WTC11 (cell line): Measurements from ENCODE around the gene ARL17A. TPM values are rescaled to one million over a fixed set of nuclear protein-coding genes. Genes with fewer than 3 reads are reported as not detected.
A peak's percentile ranks its signal among the peaks of the same experiment; 100 is the strongest.
"Not testable (repeated sequence)": the region's sequence is repeated elsewhere in the genome, so short reads cannot be mapped to it uniquely, and the experiment has no call there.

Experiments
- ATAC-seq: fragments of 200-7000 bp; cut with Tn5 transposase; 2 replicates; pipeline ENCODE4 v1.10.0; 2021; ENCODE audit warnings: mild to moderate bottlenecking, moderate library complexity
- Bru-seq: library from RNA; stranded (reverse); fragments of 400-500 nt; gene quantifications from one replicate; lab custom pipeline; 2021; lab: Mats Ljungman, UMichigan
- CTCF ChIA-PET: fragments of 300-600 bp; sonication (Branson Sonifier 250); formaldehyde crosslinking; loops from one replicate; lab custom pipeline; 2021; ENCODE audit warnings: antibody characterized with exemption; lab: Charles Lee
- POLR2A ChIA-PET: fragments of 350-600 bp; sonication (Branson Sonifier 250); formaldehyde crosslinking; loops from one replicate; lab custom pipeline; 2021; ENCODE audit warnings: antibody characterized with exemption; lab: Charles Lee
- DNase-seq: peaks from one replicate; pipeline ENCODE4 v3.0.0; 2021; ENCODE audit warnings: low spot score
- H3K27ac Mint-ChIP-seq: 2 replicates; pipeline ENCODE4 v1.8.0; 2021; ENCODE audit warnings: mixed read lengths
- H3K27me3 Mint-ChIP-seq: 2 replicates; pipeline ENCODE4 v1.8.0; 2021; ENCODE audit warnings: low read depth, mild to moderate bottlenecking, moderate library complexity, mixed read lengths
- H3K36me3 Mint-ChIP-seq: 2 replicates; pipeline ENCODE4 v1.8.0; 2021; ENCODE audit warnings: mixed read lengths
- H3K4me1 Mint-ChIP-seq: 2 replicates; pipeline ENCODE4 v1.8.0; 2022; ENCODE audit warnings: mixed read lengths
- H3K4me3 Mint-ChIP-seq: 2 replicates; pipeline ENCODE4 v1.8.0; 2021; ENCODE audit warnings: mild to moderate bottlenecking, moderate library complexity, mixed read lengths
- H3K9me3 Mint-ChIP-seq: 2 replicates; pipeline ENCODE4 v1.8.0; 2021; ENCODE audit warnings: mixed read lengths
- long read RNA-seq, 3 experiments: library from RNA in 1 of 3; library from capped mRNA in 1 of 3; library from polyadenylated mRNA in 1 of 3; unstranded in 2 of 3; stranded (forward) in 1 of 3; transcript quantifications; one replicate each; pipeline ENCODE4 v2.0.0, GENCODE V29; 2021
- total RNA-seq: library from RNA; stranded (reverse); gene quantifications from 3 replicates; pipeline ENCODE4 v1.2.3, GENCODE V29; 2021

Gene ARL17A
- total RNA-seq (19.8 to 26.8 TPM (median 21.6 TPM) in 3 replicates), Bru-seq, nascent RNA (percentile 70 among the genes with signal in this experiment)
- long read RNA-seq, experiment 1, transcript ARL17A-202 (4 exons, 3,945 nt): major isoform, 20 of 87 reads
- long read RNA-seq, experiment 1, partial matches to known transcripts: 3 of 87 reads
- long read RNA-seq, experiment 1, other reads (novel, unspliced or antisense): 60 of 87 reads
- long read RNA-seq, experiment 2, transcript ARL17A-202 (4 exons, 3,945 nt): major isoform, 5 of 29 reads
- long read RNA-seq, experiment 2, partial matches to known transcripts: 0 of 29 reads
- long read RNA-seq, experiment 2, other reads (novel, unspliced or antisense): 24 of 29 reads
- long read RNA-seq, experiment 3, partial matches to known transcripts: 0 of 15 reads
- long read RNA-seq, experiment 3, other reads (novel, unspliced or antisense): 14 of 15 reads

GRCh38 chr17:46579083-46580075, at the start of gene ARL17A:
Gene ARL17A, minus strand, starts transcription at chr17:46579691. Its CDS starts 3,369 bp downstream, at chr17:46576322.
- H3K27me3 Mint-ChIP-seq, H3K27ac Mint-ChIP-seq, H3K36me3 Mint-ChIP-seq, H3K9me3 Mint-ChIP-seq, CTCF ChIA-PET, H3K4me3 Mint-ChIP-seq, POLR2A ChIA-PET, H3K4me1 Mint-ChIP-seq: not testable (repeated sequence)
- peak; percentile 82 for DNase-seq
- ATAC-seq: peak; percentile 95

DNA sequence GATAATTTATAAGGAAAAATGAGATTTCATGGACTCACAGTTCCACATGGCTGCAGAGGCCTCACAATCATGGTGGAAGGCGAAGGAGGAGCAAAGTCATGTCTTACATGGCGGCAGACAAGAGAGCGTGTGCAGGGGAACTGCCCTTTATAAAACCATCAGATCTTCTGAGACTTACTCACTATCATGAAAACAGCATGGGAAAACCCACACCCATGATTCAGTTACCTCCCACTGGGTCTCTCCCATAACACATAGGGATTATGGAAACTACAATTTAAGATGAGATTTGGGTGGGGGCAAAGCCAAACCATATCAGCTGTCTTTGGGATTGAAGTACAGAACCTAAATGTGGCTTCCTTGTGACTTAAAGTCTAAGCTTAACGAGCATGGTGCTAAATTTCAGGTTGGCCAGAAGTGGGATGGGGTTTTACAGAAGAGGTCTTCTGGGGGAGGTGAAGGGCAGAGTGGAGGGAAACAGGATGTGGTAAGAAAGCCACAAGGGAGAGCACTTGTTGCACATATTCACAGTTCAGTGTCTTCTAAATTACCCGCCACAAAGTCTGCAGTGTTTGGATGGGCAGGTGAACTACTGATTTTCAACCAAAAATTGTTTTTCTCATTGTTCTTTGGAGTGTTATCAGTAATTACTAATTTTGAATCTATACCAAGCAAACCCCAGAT, 49.4 kb upstream of the ARL17A start:
- POLR2A ChIA-PET, H3K36me3 Mint-ChIP-seq, DNase-seq, H3K27me3 Mint-ChIP-seq, ATAC-seq, CTCF ChIA-PET, H3K27ac Mint-ChIP-seq, H3K9me3 Mint-ChIP-seq, H3K4me1 Mint-ChIP-seq, H3K4me3 Mint-ChIP-seq: not testable (repeated sequence)

DNA sequence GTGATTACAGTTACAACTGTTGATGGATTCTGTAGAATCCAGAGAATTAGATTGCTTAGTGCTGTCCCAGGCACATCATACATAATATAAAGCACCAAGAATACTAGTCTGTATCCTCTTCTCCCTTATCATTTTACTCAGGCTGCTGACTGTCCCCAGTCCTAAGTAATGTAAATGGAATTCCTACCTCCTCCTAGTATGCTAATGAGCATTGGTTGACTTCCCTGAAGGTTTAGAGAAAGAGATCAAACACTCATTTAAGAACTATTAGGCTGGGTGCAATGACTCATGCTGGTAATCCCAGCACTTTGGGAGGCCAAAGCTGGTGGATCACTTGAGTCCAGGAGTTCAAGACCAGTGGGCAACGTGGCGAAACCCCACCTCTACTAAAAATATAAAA, 48.0 kb upstream of the ARL17A start:
- H3K4me1 Mint-ChIP-seq, H3K4me3 Mint-ChIP-seq, H3K36me3 Mint-ChIP-seq, H3K27me3 Mint-ChIP-seq, DNase-seq, POLR2A ChIA-PET, H3K9me3 Mint-ChIP-seq, CTCF ChIA-PET, H3K27ac Mint-ChIP-seq: not testable (repeated sequence)
- ATAC-seq: peak; percentile 98

- H3K4me1 Mint-ChIP-seq, POLR2A ChIA-PET, DNase-seq, H3K27me3 Mint-ChIP-seq, H3K9me3 Mint-ChIP-seq, ATAC-seq, H3K36me3 Mint-ChIP-seq, CTCF ChIA-PET, H3K4me3 Mint-ChIP-seq, H3K27ac Mint-ChIP-seq: not testable (repeated sequence)
These were observed 45.2 kb upstream of the ARL17A start for GRCh38 chr17:46624726-46625125.

GRCh38 chr17:46623790-46624189, 44.3 kb upstream of the ARL17A start:
- POLR2A ChIA-PET, H3K27me3 Mint-ChIP-seq, DNase-seq, H3K4me3 Mint-ChIP-seq, H3K4me1 Mint-ChIP-seq, ATAC-seq, H3K9me3 Mint-ChIP-seq, CTCF ChIA-PET, H3K36me3 Mint-ChIP-seq, H3K27ac Mint-ChIP-seq: not testable (repeated sequence)

DNA sequence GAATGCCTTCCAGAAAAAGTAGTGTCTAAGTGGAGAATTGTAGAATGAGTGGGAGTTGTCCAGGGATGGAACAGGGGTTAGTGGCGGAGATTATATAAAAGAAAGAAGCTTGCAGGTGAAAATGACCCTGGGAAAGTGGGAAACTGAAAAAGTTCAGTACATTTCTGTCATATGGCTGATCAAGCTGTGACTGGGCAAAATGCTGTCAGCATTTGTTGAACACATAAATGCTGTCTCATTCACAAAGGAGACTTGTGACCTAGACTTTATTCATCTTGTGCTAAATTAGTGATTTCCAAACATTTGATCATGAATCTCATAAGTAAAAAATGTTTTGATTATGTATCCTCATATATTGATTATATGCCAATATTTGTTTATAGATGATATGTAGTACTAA, 39.5 kb upstream of the ARL17A start:
- H3K27ac Mint-ChIP-seq, CTCF ChIA-PET, DNase-seq: not testable (repeated sequence)

GRCh38 chr17:46617121-46617520, 37.6 kb upstream of the ARL17A start:
- DNase-seq, CTCF ChIA-PET, POLR2A ChIA-PET, H3K4me1 Mint-ChIP-seq, H3K27me3 Mint-ChIP-seq, H3K27ac Mint-ChIP-seq, H3K4me3 Mint-ChIP-seq, ATAC-seq, H3K36me3 Mint-ChIP-seq, H3K9me3 Mint-ChIP-seq: not testable (repeated sequence)

More for the DNA sequence above, 39.5 kb upstream of the ARL17A start:
- ATAC-seq, H3K9me3 Mint-ChIP-seq, H3K4me1 Mint-ChIP-seq, H3K27me3 Mint-ChIP-seq, H3K4me3 Mint-ChIP-seq, POLR2A ChIA-PET, H3K36me3 Mint-ChIP-seq: not testable (repeated sequence)

GRCh38 chr17:46613876-46614275, 34.4 kb upstream of the ARL17A start:
- DNase-seq, H3K9me3 Mint-ChIP-seq, H3K36me3 Mint-ChIP-seq, H3K4me1 Mint-ChIP-seq, H3K4me3 Mint-ChIP-seq, POLR2A ChIA-PET, H3K27ac Mint-ChIP-seq, ATAC-seq, CTCF ChIA-PET, H3K27me3 Mint-ChIP-seq: not testable (repeated sequence)

- H3K4me3 Mint-ChIP-seq, POLR2A ChIA-PET, H3K4me1 Mint-ChIP-seq, H3K9me3 Mint-ChIP-seq, CTCF ChIA-PET, ATAC-seq, H3K27me3 Mint-ChIP-seq, H3K27ac Mint-ChIP-seq, H3K36me3 Mint-ChIP-seq, DNase-seq: not testable (repeated sequence)
These were observed 31.8 kb upstream of the ARL17A start for GRCh38 chr17:46611304-46611703.

DNA sequence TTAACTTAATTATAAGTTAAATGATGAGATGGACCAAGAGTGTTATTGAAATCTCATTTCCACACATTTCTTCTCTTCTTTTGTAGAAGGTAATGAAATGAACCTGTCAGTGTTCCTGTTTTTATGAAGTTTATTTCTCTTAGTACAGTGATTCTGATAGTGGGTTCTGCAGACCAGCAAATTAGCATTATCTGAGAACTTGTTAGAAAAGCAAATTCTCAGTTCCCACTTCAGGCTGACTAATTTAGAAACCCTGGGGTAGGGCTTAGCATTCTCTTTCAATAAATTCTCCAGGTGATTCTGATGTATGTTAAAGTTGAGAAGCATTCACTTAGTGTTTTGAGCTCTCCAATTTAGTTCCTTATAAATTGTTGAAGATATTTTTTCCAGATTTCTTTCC, 23.6 kb upstream of the ARL17A start:
- H3K27me3 Mint-ChIP-seq, DNase-seq, H3K9me3 Mint-ChIP-seq, H3K27ac Mint-ChIP-seq, POLR2A ChIA-PET, H3K4me3 Mint-ChIP-seq, CTCF ChIA-PET, H3K36me3 Mint-ChIP-seq, H3K4me1 Mint-ChIP-seq, ATAC-seq: not testable (repeated sequence)

DNA sequence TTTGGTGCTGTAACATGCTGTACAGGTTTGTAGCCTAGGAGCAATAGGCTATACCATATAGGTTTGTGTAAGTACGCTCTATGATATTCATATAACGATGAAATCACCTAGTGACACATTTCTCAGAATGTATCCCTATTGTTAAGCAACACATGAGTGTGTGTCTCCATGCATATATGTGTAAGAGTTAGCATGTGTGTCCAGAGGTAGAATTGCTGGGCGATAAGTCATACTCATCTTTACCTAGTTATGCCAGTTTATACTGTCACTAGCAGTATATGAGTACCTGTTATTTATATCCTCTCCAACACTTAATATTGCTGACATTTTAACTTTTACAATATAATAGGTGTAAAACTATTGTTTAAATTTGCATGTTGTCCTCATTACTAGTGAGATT, 21.3 kb upstream of the ARL17A start:
- H3K36me3 Mint-ChIP-seq, ATAC-seq, H3K9me3 Mint-ChIP-seq, CTCF ChIA-PET, H3K27me3 Mint-ChIP-seq, H3K4me1 Mint-ChIP-seq, DNase-seq, POLR2A ChIA-PET, H3K27ac Mint-ChIP-seq, H3K4me3 Mint-ChIP-seq: not testable (repeated sequence)
